Measurements from ENCODE around the gene ARGLU1.

- TF ChIP-seq CTCF (IDR thresholded peaks at IDR 0.05) (no peak), POLR2AphosphoS5 (IDR thresholded peaks at IDR 0.05) (peak; percentile 50 to 51)
These were observed 71.6 kb downstream of the ARGLU1 start for GRCh38 chr13:106496072-106496997.
